Ishikawa (cell line): Measurements from ENCODE around the gene SORBS2.

ENCODE experiments used
- CREB1 ChIP-seq: IDR thresholded peaks from 2 replicates; pipeline ENCODE4 v1.6.1; 2012; ENCODE audit warnings: low read depth
- RAD21 ChIP-seq: IDR thresholded peaks from 2 replicates; pipeline ENCODE4 v1.6.1; 2012; ENCODE audit warnings: low read depth
- TF ChIP-seq, protein P1 (sequence below): IDR thresholded peaks from 2 replicates; pipeline ENCODE4 v1.6.1; 2012
- TF ChIP-seq, protein P2 (sequence below): IDR thresholded peaks from 2 replicates; pipeline ENCODE4 v1.6.1; 2012

DNA sequence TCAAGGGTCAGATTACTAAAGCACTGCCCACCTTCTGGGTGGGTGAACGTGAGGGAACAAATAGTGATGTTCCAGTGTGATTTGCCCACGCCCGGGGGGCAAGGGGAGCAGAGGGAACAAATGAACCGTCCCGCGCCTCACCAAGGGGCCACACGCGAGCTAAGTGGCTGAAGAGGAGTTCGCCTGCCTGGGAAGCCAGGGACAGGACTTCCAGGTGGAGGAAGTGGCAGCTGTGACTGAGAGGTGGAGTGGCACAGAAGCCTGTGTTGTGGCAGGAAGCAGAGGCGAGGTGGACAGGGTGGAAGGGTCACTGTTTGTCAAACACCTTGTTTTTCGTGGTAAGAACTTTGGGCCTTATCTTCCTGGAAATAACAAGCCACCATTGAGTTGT, 9.0 kb upstream of the SORBS2 start:
- TF ChIP-seq, protein P1, sequence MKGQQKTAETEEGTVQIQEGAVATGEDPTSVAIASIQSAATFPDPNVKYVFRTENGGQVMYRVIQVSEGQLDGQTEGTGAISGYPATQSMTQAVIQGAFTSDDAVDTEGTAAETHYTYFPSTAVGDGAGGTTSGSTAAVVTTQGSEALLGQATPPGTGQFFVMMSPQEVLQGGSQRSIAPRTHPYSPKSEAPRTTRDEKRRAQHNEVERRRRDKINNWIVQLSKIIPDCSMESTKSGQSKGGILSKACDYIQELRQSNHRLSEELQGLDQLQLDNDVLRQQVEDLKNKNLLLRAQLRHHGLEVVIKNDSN: no peak
- no peak for TF ChIP-seq CREB1
- no peak for TF ChIP-seq RAD21
- TF ChIP-seq, protein P2, sequence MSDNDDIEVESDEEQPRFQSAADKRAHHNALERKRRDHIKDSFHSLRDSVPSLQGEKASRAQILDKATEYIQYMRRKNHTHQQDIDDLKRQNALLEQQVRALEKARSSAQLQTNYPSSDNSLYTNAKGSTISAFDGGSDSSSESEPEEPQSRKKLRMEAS: no peak
